Dendritic cell treated with granulocyte-macrophage colony-stimulating factor and Interleukin-4, amounts not matched to agents 40 ng/mL and 50 ng/mL, for 4 days (primary cell): ENCODE measurements around the gene SPIN1.

Experiments used
- H3K27ac Mint-ChIP-seq: one replicate; pipeline ENCODE4 v1.8.0; 2022; ENCODE audit warnings: mild to moderate bottlenecking, mixed read lengths
- H3K27me3 Mint-ChIP-seq: one replicate; pipeline ENCODE4 v1.8.0; 2022; ENCODE audit warnings: mild to moderate bottlenecking, mixed read lengths
- H3K36me3 Mint-ChIP-seq: one replicate; pipeline ENCODE4 v1.8.0; 2022; ENCODE audit warnings: low read depth, mixed read lengths
- H3K4me1 Mint-ChIP-seq: one replicate; pipeline ENCODE4 v1.8.0; 2022; ENCODE audit warnings: low read depth, mixed read lengths
- H3K4me3 Mint-ChIP-seq: one replicate; pipeline ENCODE4 v1.8.0; 2022; ENCODE audit warnings: mild to moderate bottlenecking, moderate library complexity, mixed read lengths
- H3K9me3 Mint-ChIP-seq: one replicate; pipeline ENCODE4 v1.8.0; 2022; ENCODE audit warnings: mixed read lengths
- intact Hi-C: fragments of 100-400 bp; cut with micrococcal nuclease; formaldehyde crosslinking; loops from one replicate; pipeline ENCODE4 v1.15.0; 2022

SPIN1 gene

DNA sequence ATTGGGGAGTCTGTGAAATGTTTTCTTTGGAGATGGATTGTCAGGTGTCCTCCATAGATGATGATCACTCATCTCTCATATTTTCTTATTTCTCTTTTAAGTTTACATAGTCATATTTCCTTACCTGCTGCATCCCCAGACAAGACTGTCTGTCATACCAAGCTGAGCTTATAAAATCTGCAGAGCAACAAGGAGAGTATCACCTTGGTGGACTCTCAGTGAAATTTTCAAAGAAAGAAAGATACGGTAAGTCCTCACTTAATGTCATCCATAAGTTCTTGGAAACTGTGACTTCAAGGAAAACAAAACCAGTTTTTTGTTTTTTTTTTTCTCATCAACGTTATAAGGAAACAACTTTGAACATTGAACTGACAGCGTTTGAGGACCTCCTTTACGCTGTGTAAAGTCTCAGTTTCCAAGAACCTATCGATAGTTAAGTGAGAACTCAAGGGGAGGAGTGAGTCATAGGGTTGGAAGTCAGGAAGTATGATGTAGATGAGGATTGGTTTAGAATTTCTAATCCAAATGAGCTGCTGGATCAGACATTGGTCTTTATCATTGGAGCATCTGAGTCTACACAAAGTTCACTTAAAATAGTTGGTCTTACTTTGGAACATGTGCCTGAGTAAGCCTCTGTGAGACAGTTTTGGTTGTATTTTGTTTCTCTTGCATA, 45.5 kb downstream of the SPIN1 start:
- no peak overlapping the region for H3K4me3 Mint-ChIP-seq

DNA sequence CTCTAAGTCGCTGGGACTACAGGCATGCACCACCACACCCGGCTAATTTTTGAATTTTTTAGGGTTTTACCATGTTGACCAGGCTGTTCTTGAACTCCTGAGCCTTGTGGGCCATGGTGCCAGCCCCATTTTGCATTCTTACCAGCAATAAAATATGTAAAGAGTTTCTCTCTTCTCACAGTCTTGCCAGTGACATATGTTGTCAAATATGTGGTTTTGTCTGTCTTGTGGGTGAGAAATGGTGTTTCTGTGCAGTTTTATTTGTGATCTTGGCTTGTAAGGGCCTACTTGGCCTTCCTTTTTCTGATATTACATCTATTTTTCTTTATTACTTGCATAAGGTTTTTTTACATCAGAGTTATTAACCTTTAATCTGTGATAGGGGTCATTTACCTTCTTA, 47.1 kb downstream of the SPIN1 start:
- Mint-ChIP-seq H3K4me3 (no peak overlapping the region), H3K4me1 (no peaks in the 10 kb centered on the region), H3K9me3 (no peaks in the 10 kb centered on the region), H3K27me3 (no peaks in the 10 kb centered on the region), H3K27ac (no peak overlapping the region), H3K36me3 (peaks cover 77% of the 10 kb centered on the region)
- intact Hi-C loops = no loop called here

More for the DNA sequence above, 45.5 kb downstream of the SPIN1 start:
- H3K4me1 Mint-ChIP-seq = no peaks in the 10 kb centered on the region
- H3K9me3 Mint-ChIP-seq = no peaks in the 10 kb centered on the region
- H3K27me3 Mint-ChIP-seq = no peaks in the 10 kb centered on the region
- H3K27ac Mint-ChIP-seq = no peak overlapping the region
- peaks cover 80% of the 10 kb centered on the region for H3K36me3 Mint-ChIP-seq
- intact Hi-C loops = no loop called here

DNA sequence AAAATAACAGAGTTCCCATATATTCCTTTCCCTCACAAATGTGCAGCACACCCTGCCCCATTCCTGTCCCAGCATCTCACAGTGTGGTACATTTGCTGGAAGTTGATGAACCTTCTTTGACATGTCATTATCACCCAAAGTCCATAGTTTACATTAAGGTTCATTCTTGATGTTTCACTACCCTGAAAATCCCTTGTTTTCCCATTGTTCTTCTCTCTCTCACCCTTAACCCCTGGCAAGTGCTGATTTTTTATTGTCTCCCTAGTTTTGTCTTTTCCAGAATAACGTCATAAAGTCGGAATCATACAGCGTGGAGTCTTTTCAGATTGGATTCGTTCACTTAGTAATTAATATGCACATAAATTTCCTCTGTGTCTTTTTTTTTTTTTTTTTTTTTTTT, 48.1 kb downstream of the SPIN1 start:
- Mint-ChIP-seq H3K9me3 (no peaks in the 10 kb centered on the region), H3K36me3 (peaks cover 75% of the 10 kb centered on the region), H3K27me3 (no peaks in the 10 kb centered on the region), H3K27ac (no peak overlapping the region), H3K4me3 (no peak overlapping the region), H3K4me1 (no peaks in the 10 kb centered on the region)
- intact Hi-C loops = no loop called here

DNA sequence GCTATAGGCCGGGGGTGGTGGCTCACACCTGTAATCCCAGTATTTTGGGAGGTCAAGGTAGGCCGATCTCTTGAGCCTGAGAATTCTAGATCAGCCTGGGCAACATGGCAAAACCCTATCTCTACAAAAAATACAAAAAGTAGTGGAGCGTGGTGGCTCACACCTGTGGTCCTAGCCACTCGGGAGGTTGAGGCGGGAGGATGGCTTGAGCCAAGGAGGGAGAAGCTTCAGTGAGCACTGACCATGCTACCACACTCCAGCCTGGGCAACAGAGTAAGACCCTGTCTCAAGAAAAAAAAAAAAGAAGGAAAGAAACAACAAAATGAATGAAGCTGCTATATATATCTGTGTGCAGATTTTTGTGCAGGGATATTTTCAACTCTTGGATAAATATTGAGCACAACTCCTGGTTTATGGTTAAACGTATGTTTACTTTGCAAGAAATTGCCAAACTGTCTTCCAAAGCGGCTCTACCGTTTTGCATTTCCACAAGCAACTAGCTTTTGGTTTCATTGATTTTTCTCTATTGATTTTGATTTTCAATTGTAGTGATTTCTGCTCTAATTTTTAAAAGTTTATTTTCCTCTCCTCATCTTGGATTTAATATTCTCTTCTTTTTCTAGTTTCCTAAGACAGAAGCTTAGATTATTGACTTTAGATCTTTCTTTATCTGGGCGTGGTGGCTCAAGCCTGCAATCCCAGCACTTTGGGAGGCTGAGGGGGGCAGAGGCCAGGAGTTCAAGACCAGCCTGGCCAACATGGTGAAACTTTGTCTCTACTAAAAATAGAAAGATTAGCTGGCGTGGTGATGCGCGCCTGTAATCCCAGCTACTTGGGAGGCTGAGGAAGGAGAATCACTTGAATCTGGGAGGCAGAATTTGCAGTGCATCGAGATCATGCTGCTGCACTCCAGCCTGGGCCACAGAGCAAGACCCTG, 49.2 kb downstream of the SPIN1 start:
- Mint-ChIP-seq H3K27me3 (no peaks in the 10 kb centered on the region), H3K36me3 (peaks cover 72% of the 10 kb centered on the region), H3K27ac (no peak overlapping the region), H3K4me3 (no peak overlapping the region), H3K4me1 (peaks cover 8% of the 10 kb centered on the region), H3K9me3 (no peaks in the 10 kb centered on the region)
- intact Hi-C loops = no loop called here

DNA sequence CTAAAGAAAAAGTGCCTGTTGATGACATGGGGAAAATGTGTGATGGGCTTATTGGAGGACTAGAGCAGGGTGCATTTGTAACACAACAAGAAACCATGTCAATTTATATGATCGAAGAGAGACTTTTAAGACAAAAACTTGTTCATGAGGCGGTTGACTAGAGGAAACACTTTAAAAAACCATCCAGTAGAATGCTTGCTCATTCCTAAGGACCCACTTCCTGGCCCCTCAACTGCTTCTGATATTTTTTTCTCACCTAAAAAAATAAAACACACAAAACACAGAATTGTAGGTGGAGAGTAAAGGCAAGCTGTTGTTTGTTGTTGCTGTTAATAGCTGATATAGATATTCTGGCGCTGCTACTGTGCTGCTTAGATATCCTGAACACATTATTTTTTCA, 50.6 kb downstream of the SPIN1 start:
- intact Hi-C loops = no loop called here
- peaks cover 60% of the 10 kb centered on the region for H3K36me3 Mint-ChIP-seq
- peaks cover 10% of the 10 kb centered on the region for H3K4me1 Mint-ChIP-seq
- H3K9me3 Mint-ChIP-seq = no peaks in the 10 kb centered on the region
- H3K27ac Mint-ChIP-seq = no peak overlapping the region
- H3K27me3 Mint-ChIP-seq = no peaks in the 10 kb centered on the region
- no peak overlapping the region for H3K4me3 Mint-ChIP-seq

DNA sequence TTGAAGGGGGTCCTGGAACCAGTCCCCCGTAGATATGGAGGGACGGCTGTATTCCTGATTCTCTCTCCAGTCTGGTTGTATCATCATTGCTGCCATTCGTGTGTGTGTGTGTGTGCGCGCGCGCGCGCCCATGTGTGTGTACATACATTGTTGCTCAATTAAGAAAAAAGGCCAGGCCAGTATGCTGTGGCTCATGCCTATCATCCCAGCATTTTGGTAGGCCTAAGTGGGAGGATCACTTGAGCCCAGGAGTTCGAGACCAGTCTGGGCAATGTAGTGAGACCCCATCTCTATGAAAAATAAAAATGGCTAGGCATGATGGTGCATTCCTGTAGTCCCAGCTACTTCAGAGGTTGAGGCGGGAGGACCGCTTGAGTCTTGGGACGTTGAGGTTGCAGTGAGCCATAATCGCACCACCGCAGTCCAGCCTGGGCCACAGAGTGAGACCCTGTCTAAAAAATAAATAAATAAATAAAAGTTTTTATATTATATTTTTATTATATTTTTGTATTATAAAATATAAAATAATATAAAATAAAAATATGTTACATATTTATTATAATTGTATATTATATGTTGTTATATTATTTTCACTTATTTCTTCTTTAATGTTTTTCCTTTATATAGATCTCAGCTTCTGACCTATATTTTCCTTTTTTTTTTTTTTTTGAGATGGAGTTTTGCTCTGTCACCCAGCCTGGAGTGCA, 53.2 kb downstream of the SPIN1 start:
- Mint-ChIP-seq H3K27ac (peak overlapping the region; percentile 37), H3K4me3 (no peak overlapping the region), H3K9me3 (no peaks in the 10 kb centered on the region), H3K36me3 (peaks cover 52% of the 10 kb centered on the region), H3K27me3 (no peaks in the 10 kb centered on the region), H3K4me1 (peaks cover 10% of the 10 kb centered on the region)
- intact Hi-C loops = no loop called here

DNA sequence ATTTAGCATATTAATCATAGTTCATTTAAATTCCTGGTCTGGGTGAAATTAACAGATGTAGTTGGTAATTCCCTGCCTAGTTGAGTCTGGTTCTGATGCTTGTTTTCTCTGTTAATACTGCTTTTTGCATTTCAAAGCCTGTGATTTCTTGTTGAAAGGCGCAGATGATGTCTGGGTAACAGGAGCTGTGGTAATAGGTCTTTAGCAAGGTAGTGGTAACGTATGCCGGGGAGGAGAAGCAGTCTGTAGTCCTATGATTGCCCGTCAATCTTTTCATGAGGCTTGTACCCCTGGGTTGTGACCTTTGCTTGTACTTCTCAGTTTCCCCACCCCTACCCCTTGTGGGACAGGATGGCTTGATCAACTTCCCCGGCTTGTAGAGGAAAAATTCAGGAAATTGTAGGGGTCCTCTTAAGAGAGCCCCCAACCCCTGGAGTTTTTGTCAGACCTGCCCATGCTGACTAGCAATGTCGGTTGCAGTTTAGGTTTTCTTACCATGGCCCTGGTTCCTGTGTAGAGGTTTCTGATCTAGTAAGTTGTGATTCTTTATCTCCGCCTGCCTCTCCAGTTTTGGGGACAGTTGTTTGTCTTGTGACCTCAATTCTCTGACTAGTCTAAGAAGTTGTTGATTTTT, 55.4 kb downstream of the SPIN1 start:
- Mint-ChIP-seq H3K9me3 (no peaks in the 10 kb centered on the region), H3K27me3 (no peaks in the 10 kb centered on the region), H3K27ac (no peak overlapping the region), H3K4me1 (peaks cover 20% of the 10 kb centered on the region), H3K4me3 (no peak overlapping the region), H3K36me3 (peaks cover 44% of the 10 kb centered on the region)
- intact Hi-C loops = no loop called here

DNA sequence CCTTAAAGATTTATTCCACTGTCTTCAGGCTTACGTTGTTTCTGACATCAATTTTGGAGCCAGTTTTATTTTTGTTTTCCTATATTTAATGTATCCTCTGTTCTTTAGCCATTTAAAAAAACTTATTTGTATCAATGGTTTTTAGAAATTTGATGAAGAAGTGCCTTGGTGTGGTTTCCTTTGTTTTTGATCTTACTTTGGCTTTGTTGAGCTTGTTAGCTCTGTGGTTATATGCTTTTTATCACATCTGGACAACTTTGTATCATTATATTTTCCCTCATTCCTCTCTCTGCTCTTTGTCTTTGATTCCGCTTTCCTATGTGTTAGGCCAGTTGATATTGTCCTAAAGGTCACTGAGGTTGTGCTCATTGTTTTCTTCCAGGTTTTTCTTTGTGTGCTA, 58.5 kb downstream of the SPIN1 start:
- no peak overlapping the region for H3K27ac Mint-ChIP-seq
- H3K36me3 Mint-ChIP-seq = peaks cover 59% of the 10 kb centered on the region
- peaks cover 19% of the 10 kb centered on the region for H3K4me1 Mint-ChIP-seq
- H3K27me3 Mint-ChIP-seq = no peaks in the 10 kb centered on the region
- no peak overlapping the region for H3K4me3 Mint-ChIP-seq
- intact Hi-C loops = no loop called here
- no peaks in the 10 kb centered on the region for H3K9me3 Mint-ChIP-seq

DNA sequence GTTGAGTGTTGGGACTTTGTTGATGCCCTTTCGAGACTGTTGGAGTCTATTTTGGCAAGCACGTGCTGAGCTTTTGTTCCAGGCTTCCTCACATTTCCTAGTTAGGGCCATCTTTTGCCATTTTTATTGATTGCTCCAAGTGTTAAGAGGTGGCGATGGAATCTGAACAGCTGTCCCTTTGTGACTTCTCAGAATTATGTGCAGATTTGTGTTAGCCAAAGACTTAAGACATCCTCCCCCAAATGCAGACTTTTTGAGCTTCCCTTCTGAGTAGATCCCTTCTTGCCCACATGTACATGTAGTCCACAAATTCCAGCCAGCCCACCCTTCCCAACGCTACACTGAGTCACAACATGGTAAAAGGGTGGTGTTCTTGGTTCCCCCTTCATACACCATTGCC, 59.2 kb downstream of the SPIN1 start:
- no peaks in the 10 kb centered on the region for H3K27me3 Mint-ChIP-seq
- peaks cover 52% of the 10 kb centered on the region for H3K36me3 Mint-ChIP-seq
- H3K27ac Mint-ChIP-seq = no peak overlapping the region
- no peak overlapping the region for H3K4me3 Mint-ChIP-seq
- peaks cover 12% of the 10 kb centered on the region for H3K4me1 Mint-ChIP-seq
- intact Hi-C loops = no loop called here
- no peaks in the 10 kb centered on the region for H3K9me3 Mint-ChIP-seq

DNA sequence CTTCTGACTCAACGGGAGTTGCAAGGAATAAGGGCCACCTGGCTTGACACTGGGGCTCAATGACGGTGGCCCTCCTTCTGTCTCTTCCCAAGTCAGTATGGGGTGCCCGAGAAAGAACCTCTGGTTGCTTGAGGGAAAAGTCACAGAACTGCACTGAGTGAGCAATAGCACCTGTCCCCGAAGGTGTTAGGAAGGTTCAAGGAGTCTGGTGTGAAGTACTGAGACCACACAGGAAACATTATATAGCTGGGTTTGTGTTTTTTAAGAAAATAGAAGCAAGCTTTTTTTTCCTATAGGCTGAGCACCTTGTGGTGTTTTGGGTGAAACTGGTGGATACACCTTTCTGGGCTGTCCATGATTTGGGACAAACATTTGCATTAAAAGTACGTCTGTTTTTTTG, 62.9 kb downstream of the SPIN1 start:
- Mint-ChIP-seq H3K4me3 (no peak overlapping the region), H3K4me1 (peaks cover 9% of the 10 kb centered on the region), H3K9me3 (no peaks in the 10 kb centered on the region), H3K27ac (no peak overlapping the region), H3K36me3 (peaks cover 50% of the 10 kb centered on the region), H3K27me3 (no peaks in the 10 kb centered on the region)
- intact Hi-C loops = no loop called here

DNA sequence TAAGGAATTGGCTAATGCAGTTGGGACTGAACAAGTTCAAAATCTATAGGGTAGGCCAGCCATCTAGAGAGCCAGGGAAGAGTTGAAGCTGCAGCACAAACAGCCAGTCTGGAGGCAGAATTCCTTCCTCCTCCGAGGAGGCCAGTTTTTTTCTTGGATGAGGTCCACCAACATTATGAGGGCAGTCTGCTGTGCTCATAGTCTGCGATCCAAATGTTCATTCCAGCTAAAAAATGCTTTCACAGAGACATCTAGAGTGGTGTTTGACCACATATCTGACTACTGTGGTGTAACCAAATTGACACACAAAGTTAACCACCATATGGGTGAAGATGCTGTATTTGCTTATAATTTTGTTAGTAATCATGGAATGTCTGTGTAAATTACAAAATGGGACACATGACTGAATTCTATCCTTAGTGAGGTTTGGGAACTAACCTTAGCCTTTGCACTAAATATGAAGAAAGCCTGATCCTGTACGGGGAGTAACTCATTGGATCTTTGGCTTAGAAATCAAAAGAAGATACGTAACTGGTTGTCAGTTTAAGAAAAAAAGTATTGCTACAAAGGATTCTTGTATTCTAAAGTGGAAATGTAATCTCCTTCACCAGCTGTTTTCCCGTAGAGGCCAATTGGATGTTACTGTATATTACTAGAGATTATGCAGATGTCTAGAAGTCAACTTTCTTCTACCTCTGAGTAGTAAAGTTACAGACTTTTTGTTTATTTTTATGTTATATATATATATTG, 70.6 kb downstream of the SPIN1 start:
- Mint-ChIP-seq H3K27me3 (no peaks in the 10 kb centered on the region), H3K27ac (no peak overlapping the region), H3K4me3 (no peak overlapping the region), H3K4me1 (no peaks in the 10 kb centered on the region), H3K9me3 (no peaks in the 10 kb centered on the region), H3K36me3 (peaks cover 19% of the 10 kb centered on the region)
- intact Hi-C loops = no loop called here

DNA sequence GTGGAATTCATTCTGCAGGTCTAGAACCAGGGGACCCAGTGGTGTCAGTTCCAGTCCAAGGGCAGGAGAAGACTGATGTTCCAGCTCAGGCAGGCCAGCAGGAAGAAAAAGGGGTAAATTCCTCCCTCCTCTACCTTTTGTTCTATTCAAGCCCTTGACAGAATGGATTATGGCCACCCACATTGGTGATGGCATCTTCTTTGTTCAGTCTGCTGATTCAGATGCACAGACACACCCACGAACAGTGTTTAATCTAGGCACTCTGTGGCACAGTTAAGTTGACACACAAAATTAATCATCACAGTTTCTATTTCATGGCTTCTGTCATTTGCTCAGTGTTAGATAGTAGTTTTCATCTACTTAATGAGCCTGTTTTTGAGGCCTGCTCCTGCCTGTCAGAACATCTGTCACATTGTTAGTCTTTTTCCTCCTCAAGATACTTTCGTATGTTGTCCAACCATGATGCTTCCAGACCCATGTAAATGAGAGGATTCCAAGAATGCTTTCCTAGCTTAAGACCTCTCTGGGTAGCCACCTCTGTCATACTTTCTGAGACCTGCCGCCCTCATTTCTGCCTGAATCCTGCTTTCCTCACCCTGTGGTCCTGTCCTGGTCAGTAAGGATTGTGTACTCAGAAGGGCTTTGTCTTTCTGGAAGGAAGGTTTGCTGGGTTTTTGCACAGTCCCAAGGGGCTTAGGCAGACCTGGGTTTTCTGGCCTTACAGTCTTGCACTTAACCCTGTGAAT, 72.5 kb downstream of the SPIN1 start:
- Mint-ChIP-seq H3K27ac (no peak overlapping the region), H3K9me3 (no peaks in the 10 kb centered on the region), H3K4me3 (no peak overlapping the region), H3K27me3 (no peaks in the 10 kb centered on the region), H3K36me3 (peaks cover 15% of the 10 kb centered on the region), H3K4me1 (no peaks in the 10 kb centered on the region)
- intact Hi-C loops = no loop called here

DNA sequence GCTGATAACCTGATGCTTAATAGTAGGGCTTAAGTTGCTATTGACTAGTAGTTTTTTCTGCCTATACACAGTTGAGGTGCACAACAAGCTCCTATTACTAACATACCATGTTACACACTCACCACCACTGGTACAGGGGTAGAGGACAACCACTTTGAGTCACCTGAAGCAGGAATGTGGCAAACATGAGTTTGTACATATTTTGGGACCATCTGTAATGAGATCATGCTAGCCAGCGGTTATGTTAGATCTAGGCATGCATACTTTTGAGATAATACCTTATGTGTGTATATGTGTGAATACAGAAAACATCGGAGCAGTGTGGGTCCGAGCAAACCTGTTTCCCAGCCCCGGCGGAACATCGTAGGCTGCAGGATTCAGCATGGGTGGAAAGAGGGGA, 73.9 kb downstream of the SPIN1 start:
- Mint-ChIP-seq H3K4me3 (no peak overlapping the region), H3K4me1 (no peaks in the 10 kb centered on the region), H3K27me3 (no peaks in the 10 kb centered on the region), H3K36me3 (peaks cover 5% of the 10 kb centered on the region), H3K27ac (no peak overlapping the region), H3K9me3 (no peaks in the 10 kb centered on the region)
- intact Hi-C loops = no loop called here
